HEK293T (cell line): ENCODE data around the gene TSC22D3.

ENCODE experiments used
- CTCF ChIA-PET: fragments of 350-600 bp; formaldehyde crosslinking; extraction: SDS; loops from one replicate; lab custom pipeline; 2021; ENCODE audit warnings: antibody characterized with exemption, inconsistent platforms; lab: Yijun Ruan, JAX
- POLR2A ChIA-PET: fragments of 350-600 bp; formaldehyde crosslinking; extraction: SDS; loops from one replicate; lab custom pipeline; 2020; ENCODE audit warnings: antibody characterized with exemption, inconsistent platforms; lab: Yijun Ruan, JAX
- DNase-seq: peaks from one replicate; pipeline ENCODE4 v3.0.0; 2012; ENCODE audit warnings: mixed read lengths; ENCODE audit errors: extremely low spot score
- ARNT ChIP-seq: fragments of 450-650 bp; IDR thresholded peaks from 2 replicates; pipeline ENCODE4 v1.6.1; 2017; ENCODE audit warnings: mild to moderate bottlenecking
- BHLHE40 ChIP-seq: fragments of 450-650 bp; IDR thresholded peaks from 2 replicates; pipeline ENCODE4 v1.6.1; 2016; ENCODE audit warnings: mild to moderate bottlenecking, moderate library complexity, borderline replicate concordance
- CTBP1 ChIP-seq: fragments of 450-650 bp; IDR thresholded peaks from 2 replicates; pipeline ENCODE4 v1.6.1; 2016; ENCODE audit warnings: borderline replicate concordance
- ELF4 ChIP-seq: fragments of 450-650 bp; IDR thresholded peaks from 2 replicates; pipeline ENCODE4 v1.6.1; 2017; ENCODE audit warnings: antibody characterized with exemption
- FOXA1 ChIP-seq: fragments of 450-650 bp; IDR thresholded peaks from 2 replicates; pipeline ENCODE4 v1.6.1; 2016; ENCODE audit warnings: mild to moderate bottlenecking
- FOXK2 ChIP-seq: fragments of 450-650 bp; IDR thresholded peaks from 2 replicates; pipeline ENCODE4 v1.6.1; 2016; ENCODE audit warnings: mild to moderate bottlenecking
- FOXM1 ChIP-seq: fragments of 450-650 bp; IDR thresholded peaks from 2 replicates; pipeline ENCODE4 v1.6.1; 2017; ENCODE audit warnings: mild to moderate bottlenecking, borderline replicate concordance
- HDGF ChIP-seq: fragments of 450-650 bp; IDR thresholded peaks from 2 replicates; pipeline ENCODE4 v1.6.1; 2017; ENCODE audit warnings: antibody characterized with exemption, borderline replicate concordance
- L3MBTL2 ChIP-seq: fragments of 450-650 bp; conservative IDR thresholded peaks from 2 replicates; pipeline ENCODE4 v1.6.1; 2016; ENCODE audit warnings: mild to moderate bottlenecking
- LEF1 ChIP-seq: fragments of 450-650 bp; IDR thresholded peaks from 2 replicates; pipeline ENCODE4 v1.6.1; 2017; ENCODE audit warnings: mild to moderate bottlenecking, borderline replicate concordance
- NFRKB ChIP-seq: fragments of 450-650 bp; IDR thresholded peaks from 2 replicates; pipeline ENCODE4 v1.6.1; 2016; ENCODE audit warnings: mild to moderate bottlenecking, moderate library complexity
- SP1 ChIP-seq: fragments of 450-650 bp; IDR thresholded peaks from 2 replicates; pipeline ENCODE4 v1.6.1; 2017
- SUZ12 ChIP-seq: fragments of 450-650 bp; IDR thresholded peaks from 2 replicates; pipeline ENCODE4 v1.6.1; 2016; ENCODE audit warnings: mild to moderate bottlenecking
- TARDBP ChIP-seq: fragments of 450-650 bp; IDR thresholded peaks from 2 replicates; pipeline ENCODE4 v1.6.1; 2016
- ZNF384 ChIP-seq: fragments of 450-650 bp; IDR thresholded peaks from 2 replicates; pipeline ENCODE4 v1.6.1; 2016
- TF ChIP-seq, protein P1 (sequence below): fragments of 450-650 bp; IDR thresholded peaks from 2 replicates; pipeline ENCODE4 v1.6.1; 2016

TSC22D3 gene

DNA sequence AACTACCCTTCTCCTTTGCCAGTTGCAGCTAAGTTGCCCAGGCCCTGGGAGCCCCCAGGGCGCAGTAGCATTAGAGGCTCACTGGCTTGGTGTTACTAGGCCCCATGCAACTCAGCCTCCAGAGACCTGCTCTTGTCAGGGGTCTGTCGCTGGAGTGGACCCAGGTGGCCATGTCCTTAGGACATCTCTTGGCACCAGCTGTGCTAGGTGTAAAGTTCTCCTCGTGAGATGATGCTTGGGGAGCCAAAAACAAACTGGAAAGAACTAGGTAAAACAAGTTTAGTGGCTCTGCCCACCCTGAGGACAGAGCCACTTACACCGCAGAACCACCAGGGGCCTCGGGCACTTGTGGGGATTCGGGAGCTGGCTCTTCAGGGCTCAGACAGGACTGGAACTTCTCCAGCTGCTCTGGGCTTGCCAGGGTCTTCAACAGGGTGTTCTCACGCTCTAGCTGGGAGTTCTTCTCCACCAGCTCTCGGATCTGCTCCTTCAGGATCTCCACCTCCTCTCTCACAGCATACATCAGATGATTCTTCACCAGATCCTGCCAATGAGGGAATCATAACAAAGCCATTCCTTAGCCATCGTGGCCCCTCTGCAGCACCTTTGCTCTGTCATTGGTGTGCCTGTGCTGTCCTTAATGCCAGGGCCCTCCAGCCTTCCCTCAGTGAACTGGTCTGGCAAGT lies 61.2 kb downstream of the TSC22D3 start:
- DNase-seq = no peak
- TF ChIP-seq L3MBTL2 (no peak), ELF4 (no peak), LEF1 (no peak), BHLHE40 (no peak), FOXK2 (no peak), ZNF384 (no peak), CTBP1 (no peak), SP1 (no peak), FOXM1 (no peak), NFRKB (no peak), SUZ12 (no peak), ARNT (no peak), TARDBP (no peak)
- TF ChIP-seq, protein P1, sequence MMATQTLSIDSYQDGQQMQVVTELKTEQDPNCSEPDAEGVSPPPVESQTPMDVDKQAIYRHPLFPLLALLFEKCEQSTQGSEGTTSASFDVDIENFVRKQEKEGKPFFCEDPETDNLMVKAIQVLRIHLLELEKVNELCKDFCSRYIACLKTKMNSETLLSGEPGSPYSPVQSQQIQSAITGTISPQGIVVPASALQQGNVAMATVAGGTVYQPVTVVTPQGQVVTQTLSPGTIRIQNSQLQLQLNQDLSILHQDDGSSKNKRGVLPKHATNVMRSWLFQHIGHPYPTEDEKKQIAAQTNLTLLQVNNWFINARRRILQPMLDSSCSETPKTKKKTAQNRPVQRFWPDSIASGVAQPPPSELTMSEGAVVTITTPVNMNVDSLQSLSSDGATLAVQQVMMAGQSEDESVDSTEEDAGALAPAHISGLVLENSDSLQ = no peak
- ChIA-PET CTCF (interaction anchor here (0.6 to 9.2 kb wide), 10 partner anchors 8 to 248 kb away, joined by 3 to 83 read pairs (median 4); partner anchors contain the start of genes NCBP2L and TSC22D3), POLR2A (interaction anchor here (0.9 to 22.2 kb wide), 13 partner anchors 8 to 86 kb away, joined by 3 to 724 read pairs (median 15); partner anchors contain the start of genes NCBP2L, PRPS1 and TSC22D3)

DNA sequence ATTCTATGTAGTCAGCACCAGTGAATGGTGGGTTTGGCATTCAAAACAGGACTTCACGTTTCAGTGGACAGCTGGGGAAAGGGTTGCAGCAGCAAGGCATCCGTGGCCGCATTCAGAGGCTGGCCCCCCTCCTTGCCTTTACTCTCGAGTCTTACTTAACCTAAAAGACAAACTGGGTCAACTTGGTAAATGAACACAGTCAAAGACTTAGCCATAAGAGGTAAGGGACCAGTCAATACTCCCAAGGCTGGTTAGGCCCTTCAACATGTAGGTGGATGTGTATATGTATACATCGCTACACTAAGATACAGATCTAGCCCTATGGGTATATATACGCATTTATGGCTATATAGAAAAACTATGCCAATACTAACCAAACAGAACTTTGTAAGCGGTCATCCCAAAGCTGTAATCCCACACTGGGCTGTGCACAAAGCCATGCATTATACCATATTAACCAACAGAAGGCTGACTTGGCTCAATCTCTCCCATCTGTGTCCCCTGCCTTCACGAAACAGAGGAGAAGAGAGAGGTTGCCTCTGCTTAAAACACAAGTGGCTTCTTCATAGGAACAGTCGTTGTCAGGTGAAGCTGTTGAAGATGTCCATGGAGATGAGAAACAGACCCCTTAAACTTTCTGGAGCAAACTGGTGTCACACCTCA lies 61.9 kb downstream of the TSC22D3 start:
- DNase-seq = no peak
- TF ChIP-seq FOXK2 (no peak), HDGF (no peak), NFRKB (no peak), ELF4 (no peak)
- TF ChIP-seq, protein P1 = no peak
- ChIA-PET POLR2A (interaction anchor here (0.9 to 22.2 kb wide), 9 partner anchors 8 to 63 kb away, joined by 3 to 724 read pairs (median 30); partner anchors contain the start of genes NCBP2L and TSC22D3), CTCF (interaction anchor here (0.6 to 9.2 kb wide), 10 partner anchors 11 to 248 kb away, joined by 3 to 83 read pairs (median 6); partner anchors contain the start of genes NCBP2L and TSC22D3)

DNA sequence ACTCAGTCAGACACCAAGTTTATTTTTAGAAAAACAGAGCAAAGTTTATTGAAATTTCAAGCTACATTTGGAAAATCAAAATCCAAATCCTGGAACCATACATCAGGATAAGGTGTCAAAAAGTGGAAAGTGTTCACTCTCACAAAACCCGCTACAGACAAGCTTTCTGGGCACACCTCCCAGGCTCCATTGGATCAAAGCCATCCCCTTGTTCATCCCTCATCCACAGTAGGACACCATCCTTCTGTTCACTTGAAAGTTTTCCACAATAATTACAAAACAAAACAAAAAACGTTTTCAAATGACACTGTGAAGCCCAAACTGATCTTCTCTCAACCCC lies 62.4 kb downstream of the TSC22D3 start:
- TF ChIP-seq ZNF384 (no peak), SUZ12 (no peak), L3MBTL2 (no peak)
- no peak for DNase-seq
- ChIA-PET CTCF (interaction anchor here (1.1 to 2.5 kb wide), 5 partner anchors 16 to 63 kb away, joined by 3 to 16 read pairs (median 5); partner anchors contain the start of genes NCBP2L and TSC22D3), POLR2A (interaction anchor here (1.0 to 22.2 kb wide), 8 partner anchors 8 to 85 kb away, joined by 6 to 724 read pairs (median 38); partner anchors contain the start of genes NCBP2L, PRPS1 and TSC22D3)

DNA sequence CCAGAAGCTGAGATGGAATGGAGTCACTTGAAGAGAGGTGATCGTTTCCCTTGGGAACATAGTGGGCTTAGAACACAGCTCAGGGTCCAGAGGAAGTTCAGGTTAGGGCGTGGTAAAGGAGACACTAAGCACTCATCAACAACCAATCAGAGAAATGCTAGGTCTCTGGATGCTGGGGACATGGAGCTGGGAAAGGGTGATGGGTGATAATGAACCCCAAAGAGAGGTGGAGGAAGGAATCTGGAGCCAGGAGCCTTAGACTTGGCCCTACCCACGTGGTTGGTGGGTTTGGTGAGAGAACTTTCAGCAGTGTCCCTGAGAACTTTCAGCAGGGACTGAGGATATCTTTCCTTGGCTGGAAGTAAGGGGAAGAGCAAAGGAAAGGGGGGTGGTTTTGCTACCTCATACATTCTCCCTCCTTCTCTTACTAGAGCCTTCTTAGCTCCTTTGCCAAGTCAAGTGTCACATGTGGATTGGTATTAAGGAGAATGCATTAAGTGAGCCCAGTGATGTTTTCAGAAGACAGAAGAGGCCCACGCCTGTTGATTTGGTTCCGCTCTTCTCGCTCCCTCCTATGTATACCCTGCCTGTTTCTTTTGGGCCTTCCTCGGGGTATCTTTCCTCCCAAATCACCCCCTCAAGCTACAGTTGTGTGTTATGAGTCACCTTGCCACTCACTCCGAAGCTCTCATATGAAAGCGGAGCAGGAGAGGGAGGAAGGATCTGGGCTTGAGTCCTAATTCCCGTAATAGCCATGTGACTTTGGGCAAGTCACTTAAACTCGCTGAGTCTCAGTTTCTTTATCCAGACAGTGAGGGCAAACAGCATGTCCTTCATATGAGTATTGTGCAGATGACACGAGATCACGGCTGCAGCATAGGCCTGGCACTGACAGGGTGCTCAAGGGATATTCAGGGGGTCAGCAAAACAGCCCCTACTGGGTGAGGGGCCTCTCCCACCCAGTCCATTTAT lies 63.1 kb downstream of the TSC22D3 start:
- TF ChIP-seq L3MBTL2 (0 out of 2 replicates have a peak, but pooled peaks have one; percentile 23), CTBP1 (no peak), TARDBP (no peak), SUZ12 (no peak), FOXM1 (no peak), FOXA1 (no peak)
- DNase-seq = no peak
- ChIA-PET POLR2A (interaction anchor here (0.7 to 22.2 kb wide), 14 partner anchors 9 to 891 kb away, joined by 3 to 724 read pairs (median 6); partner anchors contain the start of genes NCBP2L, PRPS1 and TSC22D3), CTCF (interaction anchor here (1.1 to 2.5 kb wide), 5 partner anchors 17 to 64 kb away, joined by 3 to 16 read pairs (median 5); partner anchors contain the start of genes NCBP2L and TSC22D3)

DNA sequence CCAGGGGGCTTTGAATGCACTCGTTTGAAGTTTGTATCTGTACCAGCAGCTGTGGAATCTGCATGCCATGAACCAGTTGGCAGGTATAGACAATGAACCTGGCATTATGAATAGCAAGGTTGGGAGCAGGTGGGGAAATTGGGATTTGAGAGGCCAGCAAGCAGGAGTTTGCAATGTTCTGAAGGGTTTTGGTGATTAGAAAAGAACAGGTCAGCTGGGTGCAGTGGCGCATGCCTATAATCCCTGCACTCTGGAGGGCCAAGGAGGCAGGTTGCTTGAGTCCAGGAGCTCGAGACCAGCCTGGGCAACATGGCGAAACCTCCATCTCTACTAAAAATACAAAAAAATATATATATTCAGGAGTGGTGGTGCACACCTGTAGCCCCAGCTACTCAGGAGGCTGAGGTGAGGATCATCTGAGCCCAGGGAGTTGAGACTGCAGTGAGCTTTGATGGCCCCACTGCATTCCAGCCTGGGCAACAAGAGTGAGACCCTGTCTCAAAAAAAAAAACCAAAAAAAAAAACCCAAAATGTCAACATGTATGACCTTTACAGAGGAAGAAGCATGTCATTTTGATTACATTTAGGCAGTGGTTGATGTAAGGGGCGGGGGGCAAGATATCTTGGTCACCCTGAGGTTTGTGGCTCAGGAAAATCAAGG lies 63.9 kb downstream of the TSC22D3 start:
- POLR2A ChIA-PET = interaction anchor here (0.7 to 22.2 kb wide), 12 partner anchors 9 to 83 kb away, joined by 3 to 724 read pairs (median 11); partner anchors contain the start of genes NCBP2L, PRPS1 and TSC22D3
- TF ChIP-seq BHLHE40 = no peak
- no peak for TF ChIP-seq TARDBP
- no peak for TF ChIP-seq SP1
- no peak for TF ChIP-seq LEF1
- no peak for TF ChIP-seq ZNF384
- no peak for TF ChIP-seq FOXA1
- no peak for TF ChIP-seq CTBP1
- TF ChIP-seq L3MBTL2 = no peak
- no peak for TF ChIP-seq ELF4
- no peak for DNase-seq
- CTCF ChIA-PET = interaction anchor here (1.2 to 2.5 kb wide), 5 partner anchors 18 to 65 kb away, joined by 3 to 16 read pairs (median 8); partner anchors contain the start of genes NCBP2L and TSC22D3
